Fibroblast of peridontal ligament (primary cell): ENCODE measurements around the gene CFAP210.
A peak's percentile ranks its signal among the peaks of the same experiment; 100 is the strongest.
"Not testable (repeated sequence)": the region's sequence is repeated elsewhere in the genome, so short reads cannot be mapped to it uniquely, and the experiment has no call there.

Experiments used
- DNase-seq: peaks from one replicate; pipeline ENCODE4 v3.0.0-alpha.2; 2010; ENCODE audit errors: extremely low read depth

CFAP210 gene

GRCh38 chr2:169713331-169713730 is 19.1 kb upstream of the CFAP210 start:
- DNase-seq: no peak

DNA sequence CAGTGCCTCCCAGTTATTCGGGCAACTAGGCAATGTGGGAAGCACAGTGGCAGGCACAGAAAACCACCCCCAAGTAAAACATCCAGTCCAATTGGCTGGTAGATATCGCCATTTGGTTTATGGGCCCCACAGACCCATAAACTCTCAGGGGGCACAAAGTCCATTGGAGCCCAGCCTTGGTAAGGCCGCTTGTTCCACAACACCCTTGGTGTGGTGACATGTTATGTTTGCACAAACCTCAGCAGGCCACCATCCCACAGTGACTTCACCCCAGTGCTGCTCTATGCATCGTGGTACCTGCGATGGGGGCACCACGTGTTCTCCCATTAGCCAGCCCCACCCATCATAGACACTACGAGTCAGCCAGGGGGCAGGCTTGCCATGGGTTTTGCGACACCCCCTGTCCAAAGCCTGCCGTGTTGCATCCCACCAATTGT is 18.6 kb upstream of the CFAP210 start:
- no peak for DNase-seq

GRCh38 chr2:169711751-169712509 is 17.7 kb upstream of the CFAP210 start:
- DNase-seq: no peak

DNA sequence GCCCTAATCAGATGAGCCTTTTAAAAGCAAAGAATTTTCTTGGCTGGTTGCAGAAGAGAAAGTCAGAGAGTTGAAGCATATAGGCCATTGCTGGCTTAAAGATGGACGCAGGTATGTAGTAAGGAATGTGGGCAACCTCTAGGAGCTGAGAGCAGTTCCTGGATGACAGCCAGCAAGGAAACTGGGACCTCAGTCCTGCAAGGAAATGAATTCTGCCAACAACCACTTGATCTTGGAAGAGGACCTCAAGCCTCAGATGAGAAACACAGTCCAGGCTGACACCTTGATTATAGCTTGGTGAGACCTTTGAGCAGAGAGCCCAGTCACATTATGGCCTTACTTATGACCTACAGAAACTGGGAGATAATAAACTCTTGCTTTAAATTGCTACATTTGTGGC is 15.8 kb upstream of the CFAP210 start:
- no peak for DNase-seq

DNA sequence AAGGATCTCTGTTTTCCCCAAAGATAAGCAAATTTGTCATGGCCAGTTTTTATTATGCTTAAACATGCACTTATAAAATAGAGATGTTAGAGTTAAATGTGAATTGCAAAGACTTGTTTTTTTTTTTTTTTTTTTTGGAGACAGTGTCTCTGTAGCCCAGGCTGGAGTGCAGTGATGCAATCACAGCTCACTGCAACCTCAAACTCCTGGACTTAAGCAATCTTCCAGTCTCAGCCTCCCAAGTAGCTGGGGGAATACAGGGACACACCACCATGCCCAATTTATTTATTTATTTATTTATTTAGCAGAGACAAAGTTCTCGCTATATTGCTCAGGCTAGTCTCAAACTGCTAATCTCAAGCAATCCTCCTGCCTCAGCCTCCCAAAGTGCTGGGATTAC is 15.1 kb upstream of the CFAP210 start:
- DNase-seq: no peak

DNA sequence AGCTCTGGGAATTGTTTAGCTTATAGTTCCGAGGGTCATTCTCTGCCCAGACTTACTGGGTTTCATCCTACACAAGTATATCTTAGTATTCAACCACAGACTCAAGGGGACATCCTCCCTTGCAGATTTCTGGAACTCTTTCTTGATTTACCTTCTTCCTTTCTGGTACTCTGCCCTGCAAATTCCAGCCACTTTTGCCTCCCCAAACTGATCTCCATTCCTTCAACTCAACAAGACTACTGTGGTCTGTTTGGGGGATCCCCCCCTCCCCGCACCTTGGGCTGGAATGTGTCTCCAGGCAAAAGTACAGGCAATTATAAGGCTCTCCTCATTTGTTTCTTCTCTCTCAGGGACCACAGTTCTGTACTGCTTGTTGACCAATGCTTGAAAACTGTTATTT is 13.4 kb upstream of the CFAP210 start:
- no peak for DNase-seq

- peak; percentile 83 for DNase-seq
Observed at GRCh38 chr2:169705927-169706326, 11.7 kb upstream of the CFAP210 start.

DNA sequence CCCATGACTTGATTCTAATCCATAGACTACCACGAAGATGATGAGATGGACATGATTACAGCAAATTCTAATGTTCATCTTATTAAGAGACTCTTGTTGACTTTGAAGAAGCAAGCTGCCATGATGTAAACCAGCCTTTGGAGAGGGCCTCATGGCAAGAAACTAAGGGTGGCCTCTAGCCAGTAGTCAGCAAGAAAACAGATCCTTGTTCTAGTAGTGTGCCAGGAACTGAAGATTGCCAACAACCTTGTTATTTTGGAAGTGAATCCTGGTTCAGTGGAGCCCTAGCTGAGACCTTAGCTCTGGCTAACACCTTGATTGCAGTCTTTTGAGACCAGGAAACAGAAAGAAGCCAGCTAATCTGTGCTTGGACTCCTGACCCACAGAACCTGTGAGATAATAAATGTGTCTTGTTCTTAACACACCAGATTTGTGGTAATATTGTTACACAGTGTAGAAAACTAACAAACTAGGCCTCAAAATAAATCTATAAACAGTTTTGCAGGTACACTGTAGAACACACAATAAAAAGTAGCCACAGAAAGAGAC is 10.0 kb upstream of the CFAP210 start:
- DNase-seq: peak; percentile 25

DNA sequence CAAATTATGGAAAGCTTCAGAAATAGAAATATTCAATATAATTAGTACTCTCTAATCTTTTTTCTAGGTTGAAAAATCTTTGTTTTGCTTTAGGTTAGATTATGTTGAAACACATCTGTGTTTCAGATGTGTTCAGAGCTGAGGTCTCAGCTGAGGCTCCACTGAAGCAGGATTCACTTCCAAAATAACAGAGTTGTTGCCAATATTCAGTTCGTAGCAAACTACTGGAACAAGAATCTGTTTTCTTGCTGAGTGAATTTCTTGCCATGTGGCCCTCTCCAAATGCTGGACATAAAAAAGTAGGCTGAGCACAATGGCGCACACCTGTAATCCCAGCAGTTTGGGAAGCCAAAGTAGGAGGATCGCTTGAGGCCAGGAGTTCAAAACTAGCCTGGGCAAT is 8.8 kb upstream of the CFAP210 start:
- peak; percentile 21 for DNase-seq

GRCh38 chr2:169699173-169699572 is 5.0 kb upstream of the CFAP210 start:
- not testable (repeated sequence) for DNase-seq

DNA sequence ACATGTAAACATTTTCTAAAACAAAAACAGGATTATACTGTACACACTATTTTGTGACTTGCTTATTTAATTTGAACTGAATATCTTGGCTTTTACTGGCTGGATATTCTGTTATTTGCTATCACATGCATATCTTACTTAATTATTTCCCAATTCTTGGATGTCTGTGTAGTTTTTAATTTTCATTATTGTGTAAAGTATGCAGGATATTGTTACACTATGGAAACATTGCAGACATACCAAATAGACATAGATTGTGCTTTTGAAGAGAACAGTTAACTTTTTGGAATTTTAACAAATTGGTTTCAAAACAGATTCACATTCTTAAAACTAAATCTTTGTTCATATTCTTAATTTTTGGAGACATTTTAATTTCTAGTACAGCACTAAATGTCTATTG is 2.2 kb upstream of the CFAP210 start:
- no peak for DNase-seq

- no peak for DNase-seq
Observed at GRCh38 chr2:169694894-169695260, 672 bp upstream of the CFAP210 start.

- no peak for DNase-seq
Observed at GRCh38 chr2:169693360-169693759, 845 bp downstream of the CFAP210 start.

- DNase-seq: no peak
Observed at GRCh38 chr2:169692718-169693117, 1.5 kb downstream of the CFAP210 start.

GRCh38 chr2:169690958-169691357 is 3.2 kb downstream of the CFAP210 start:
- DNase-seq: no peak

DNA sequence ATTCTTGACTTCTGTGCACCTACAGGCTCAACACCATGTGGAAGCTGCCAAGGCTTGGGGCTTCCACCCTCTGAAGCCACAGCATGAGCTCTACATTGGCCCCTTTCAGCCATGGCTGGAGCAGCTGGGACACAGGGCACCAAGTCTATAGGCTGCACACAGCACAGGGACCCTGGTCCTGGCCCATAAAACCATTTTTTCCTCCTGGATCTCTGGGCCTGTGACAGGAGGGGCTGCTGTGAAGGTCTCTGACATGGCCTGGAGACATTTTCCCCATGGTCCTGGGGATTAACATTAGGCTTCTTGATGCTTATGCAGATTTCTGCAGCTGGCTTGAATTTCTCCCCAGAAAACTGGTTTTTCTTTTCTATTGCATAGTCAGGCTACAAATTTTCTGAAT is 6.3 kb downstream of the CFAP210 start:
- not testable (repeated sequence) for DNase-seq

DNA sequence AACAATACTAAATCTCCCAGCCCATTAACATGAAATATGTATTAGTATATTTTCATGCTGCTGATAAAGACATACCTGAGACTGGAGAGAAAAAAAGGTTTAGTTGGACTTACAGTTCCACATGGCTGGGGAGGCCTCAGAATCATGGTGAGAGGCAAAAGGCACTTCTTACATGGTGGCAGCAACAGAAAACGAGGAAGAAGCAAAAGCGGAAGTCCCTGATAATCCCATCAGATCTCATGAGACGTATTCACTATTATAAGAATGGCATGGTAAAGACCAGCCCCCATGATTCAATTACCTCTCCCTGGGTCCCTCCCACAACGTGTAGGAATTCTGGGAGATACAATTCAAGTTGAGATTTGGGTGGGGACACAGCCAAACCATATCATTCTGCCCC is 7.4 kb downstream of the CFAP210 start:
- DNase-seq: not testable (repeated sequence)

GRCh38 chr2:169684712-169685111 is 9.5 kb downstream of the CFAP210 start:
- DNase-seq: not testable (repeated sequence)

DNA sequence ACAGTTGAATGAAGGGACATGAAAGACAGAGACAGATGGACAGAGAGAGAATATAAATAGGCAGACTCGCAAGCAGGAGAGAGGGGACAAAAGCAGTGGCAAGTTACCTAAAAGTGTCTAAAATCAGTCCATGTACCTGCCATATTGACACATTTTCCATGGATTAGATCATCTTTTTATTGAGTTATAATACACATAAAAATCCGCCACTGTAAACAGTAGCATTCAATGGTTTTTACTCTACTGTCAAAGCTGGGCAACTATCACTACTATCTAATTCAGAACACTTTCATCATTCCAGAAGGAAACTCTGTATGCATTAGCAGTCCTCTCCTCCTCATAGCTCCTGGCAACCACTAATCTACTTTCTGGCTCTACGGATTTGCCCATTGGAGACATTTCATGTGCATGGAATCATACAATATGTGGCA is 10.1 kb downstream of the CFAP210 start:
- no peak for DNase-seq

DNA sequence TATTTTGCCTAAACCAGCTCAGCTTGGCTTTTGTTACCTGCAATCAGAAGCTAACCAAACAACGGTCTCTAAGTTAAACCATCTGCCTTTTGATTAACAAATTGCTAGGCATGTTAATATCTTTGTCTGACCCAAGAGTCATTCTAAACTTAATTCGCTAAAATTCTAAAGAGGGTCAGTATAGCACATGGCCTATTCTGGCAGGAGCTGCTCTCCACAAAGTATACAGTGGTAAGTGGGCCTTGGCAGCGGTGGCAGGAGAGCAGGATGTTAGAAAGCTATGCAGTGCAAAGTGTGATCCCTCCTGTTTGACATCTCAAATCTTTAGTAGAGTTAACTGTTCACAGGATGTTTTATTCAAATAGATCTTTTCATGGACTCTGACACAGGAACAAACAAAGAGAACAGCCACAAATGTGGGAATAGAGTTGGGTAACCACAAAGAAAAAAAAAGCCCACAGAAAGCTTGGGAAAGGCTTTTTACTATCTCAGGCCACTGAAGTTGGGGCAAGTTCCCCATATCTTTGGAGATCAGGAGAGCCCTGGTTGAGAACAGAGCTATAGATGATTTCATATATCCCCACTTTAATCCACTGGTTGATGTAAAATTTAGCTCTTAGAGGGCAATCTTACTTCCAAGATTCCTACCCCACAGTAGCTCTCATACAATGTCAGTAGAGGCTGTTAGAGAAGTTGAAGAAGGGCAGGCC is 10.6 kb downstream of the CFAP210 start:
- no peak for DNase-seq

- DNase-seq: no peak
Observed at GRCh38 chr2:169683054-169683424, 11.2 kb downstream of the CFAP210 start.

DNA sequence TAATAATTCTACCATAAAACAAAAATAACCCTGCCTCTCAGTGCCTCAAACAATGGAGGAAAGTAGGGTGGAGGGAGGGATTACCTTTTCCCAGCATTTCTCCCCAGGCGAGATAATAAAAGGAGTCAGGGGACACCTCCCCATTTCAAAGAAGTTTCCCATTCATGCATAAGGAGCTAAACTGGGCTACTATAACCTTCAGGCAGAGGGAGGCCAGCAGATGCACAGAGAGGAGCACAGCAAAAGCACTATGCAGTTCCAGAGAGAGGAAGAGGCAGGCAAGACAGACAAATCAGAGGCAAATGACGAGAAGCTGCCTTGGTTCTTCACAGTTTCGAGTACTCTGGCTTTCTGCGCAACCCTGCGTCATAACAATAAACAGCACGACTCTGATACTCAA is 17.4 kb downstream of the CFAP210 start:
- DNase-seq: no peak

DNA sequence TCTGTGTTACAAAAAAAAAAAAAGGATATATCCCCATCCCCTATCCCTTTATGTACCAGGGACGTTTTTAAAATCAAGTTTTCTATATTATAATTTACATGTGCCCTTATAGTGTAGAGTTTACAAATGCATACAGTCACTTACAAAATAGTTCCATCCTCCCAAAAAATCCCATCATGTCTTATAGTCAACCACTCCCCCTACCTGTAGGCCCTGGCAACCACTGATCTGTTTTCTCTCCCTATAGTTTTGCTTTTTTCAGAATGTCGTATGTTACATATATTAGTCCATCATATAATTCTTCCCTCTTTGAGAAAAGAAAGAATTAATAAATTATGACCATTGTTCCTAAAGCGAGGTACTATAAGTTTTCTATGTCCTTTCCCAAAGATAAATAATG is 17.8 kb downstream of the CFAP210 start:
- no peak for DNase-seq
